ENCODE results near the gene ARHGAP24. TPM values are rescaled to one million over a fixed set of nuclear protein-coding genes. Genes with fewer than 3 reads are reported as not detected.
A peak's percentile ranks its signal among the peaks of the same experiment; 100 is the strongest.

The ARHGAP24 gene
- polyA plus RNA-seq, 1 of the 3 experiments (the other 2 are of a cell fraction): 1.4 TPM

DNA sequence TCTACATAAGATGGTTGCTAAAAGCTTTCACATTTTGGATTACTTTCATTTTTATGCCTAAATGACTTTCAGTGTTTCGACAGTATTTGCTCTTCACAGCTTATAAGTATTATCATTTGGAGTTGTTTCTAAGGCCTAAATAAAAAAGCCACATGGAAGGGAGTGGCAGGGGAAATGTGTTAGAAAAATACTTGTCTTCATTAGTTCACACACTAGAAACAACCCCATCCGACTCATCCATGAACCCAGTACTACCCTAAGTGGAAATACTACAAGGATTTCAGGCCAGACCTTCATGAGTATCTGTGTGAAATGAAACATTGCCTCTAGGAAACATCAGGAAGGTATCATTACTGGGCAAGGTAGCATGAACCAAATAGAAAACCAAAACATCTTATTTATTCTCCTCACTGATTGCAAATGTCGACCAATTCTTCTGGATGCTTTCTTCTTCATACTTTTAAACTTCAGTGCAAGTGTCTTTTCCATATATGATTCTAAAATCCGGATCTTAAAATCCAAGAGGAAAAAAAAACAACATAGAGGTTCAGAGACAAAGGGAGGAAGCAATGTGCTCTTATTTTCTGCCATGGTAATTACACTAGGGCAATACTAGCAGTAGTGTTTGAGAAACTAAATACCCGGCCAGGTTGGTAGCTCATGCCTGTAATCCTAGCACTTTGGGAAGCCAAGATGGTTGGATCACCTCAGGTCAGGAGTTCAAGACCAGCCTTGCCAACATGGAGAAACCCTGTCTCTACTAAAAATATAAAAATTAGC is 349.4 kb downstream of the ARHGAP24 start:
- Histone ChIP-seq H3K4me3 (ENCODE audit: low read depth in 2 of 2, low read length in 1 of 2) (no peak overlapping the region), H3F3A (replicated peaks; ENCODE audit: insufficient read depth) (peaks cover 4% of the 10 kb centered on the region), H3K9me2 (no peaks in the 10 kb centered on the region), H3K9me3 (no peaks in the 10 kb centered on the region), H3K27me3 (ENCODE audit: insufficient read depth) (no peaks in the 10 kb centered on the region), H3K27ac (ENCODE audit: low read depth in 2 of 2, low read length in 1 of 2) (no peak overlapping the region; a peak in 1 of 4 replicates), H3K36me3 (replicated peaks in 1 of 2; ENCODE audit: control insufficient read depth in 1 of 2, insufficient read depth in 2 of 2, low read length in 1 of 2) (no peaks in the 10 kb centered on the region), H3K4me2 (peak overlapping the region; percentile 10; the same call in 1 of the 2 replicates), H4K20me1 (ENCODE audit: insufficient read depth) (no peaks in the 10 kb centered on the region), H3K9ac (no peak overlapping the region), H2AFZ (ENCODE audit: low read depth) (0 out of 2 replicates have a peak overlapping the region, but pooled peaks have one; percentile 20), H3K79me2 (ENCODE audit: insufficient read depth) (no peaks in the 10 kb centered on the region; the same call in 1 of the 2 replicates), H3K4me1 (ENCODE audit: control insufficient read depth in 1 of 2, insufficient read depth in 2 of 2, low read depth in 1 of 2, low read length in 1 of 2) (peaks cover 9 to 19% of the 10 kb centered on the region in 2 experiments; a peak in 3 of 4 replicates)
- 75% methylated on average over 5 of the region's 5 CpGs for WGBS (ENCODE audit: low lambda C conversion rate)
- ChIA-PET CTCF (interaction anchor here (0.7 to 4.6 kb wide), 3 partner anchors 11 to 36 kb away, joined by 3 to 28 read pairs (median 3); no protein-coding TSS in a partner anchor), POLR2A (no interaction called here)
- TF ChIP-seq NFIC (IDR thresholded peaks at IDR 0.05; ENCODE audit: borderline replicate concordance) (no peak), RAD21 (IDR thresholded peaks at IDR 0.05; ENCODE audit: low read length) (no peak), RXRA (IDR thresholded peaks at IDR 0.05; ENCODE audit: borderline replicate concordance, low read depth) (no peak), POLR2AphosphoS5 (IDR thresholded peaks at IDR 0.05; ENCODE audit: low read depth, low read length) (no peak), GATA2 (CRISPR knock-in tag; IDR thresholded peaks at IDR 0.05) (no peak), SIN3A (IDR thresholded peaks at IDR 0.05; ENCODE audit: borderline replicate concordance, low read depth, low read length) (no peak), RFX5 (IDR thresholded peaks at IDR 0.05; ENCODE audit: low read length) (no peak), MXI1 (IDR thresholded peaks at IDR 0.05; ENCODE audit: low read depth, low read length) (no peak), GABPA (IDR thresholded peaks at IDR 0.05; ENCODE audit: low read depth) (no peak), TEAD4 (IDR thresholded peaks at IDR 0.05; ENCODE audit: borderline replicate concordance, insufficient read depth) (no peak)
- TF ChIP-seq, protein P1, sequence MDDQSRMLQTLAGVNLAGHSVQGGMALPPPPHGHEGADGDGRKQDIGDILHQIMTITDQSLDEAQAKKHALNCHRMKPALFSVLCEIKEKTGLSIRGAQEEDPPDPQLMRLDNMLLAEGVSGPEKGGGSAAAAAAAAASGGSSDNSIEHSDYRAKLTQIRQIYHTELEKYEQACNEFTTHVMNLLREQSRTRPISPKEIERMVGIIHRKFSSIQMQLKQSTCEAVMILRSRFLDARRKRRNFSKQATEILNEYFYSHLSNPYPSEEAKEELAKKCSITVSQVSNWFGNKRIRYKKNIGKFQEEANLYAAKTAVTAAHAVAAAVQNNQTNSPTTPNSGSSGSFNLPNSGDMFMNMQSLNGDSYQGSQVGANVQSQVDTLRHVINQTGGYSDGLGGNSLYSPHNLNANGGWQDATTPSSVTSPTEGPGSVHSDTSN (IDR thresholded peaks at IDR 0.05): no peak
- DNase-seq: no peak

DNA sequence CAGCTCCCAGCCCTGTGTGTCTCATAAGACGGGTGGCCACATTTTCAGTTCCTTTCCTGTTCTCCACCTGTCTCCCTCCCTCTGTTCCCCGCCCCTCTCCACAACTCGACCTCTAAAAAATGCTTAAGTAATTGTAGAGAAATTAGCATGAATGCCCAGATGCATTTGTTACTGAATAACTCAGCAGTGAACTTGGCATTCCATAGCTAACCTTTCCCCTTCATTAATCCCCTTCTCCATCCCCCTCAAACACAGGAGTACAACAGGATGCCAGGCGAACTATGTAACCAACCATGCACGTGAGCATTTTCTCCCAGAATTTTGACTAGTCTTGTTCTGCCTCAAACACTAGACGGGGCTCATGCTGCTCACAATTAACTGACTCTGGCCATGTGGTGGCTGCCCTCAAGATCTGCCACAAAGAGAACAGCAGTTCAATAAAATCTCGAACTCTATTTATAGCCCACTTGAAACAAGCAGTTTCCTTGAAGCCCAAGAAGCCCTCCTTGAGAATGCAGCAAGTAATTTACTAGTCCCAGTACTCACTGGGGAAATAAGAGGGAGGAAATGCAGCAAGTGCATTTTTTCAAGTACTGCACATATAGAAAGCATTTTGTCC is 351.2 kb downstream of the ARHGAP24 start:
- no peaks in the 10 kb centered on the region for H3K36me3 ChIP-seq (replicated peaks in 1 of 2; ENCODE audit: control insufficient read depth in 1 of 2, insufficient read depth in 2 of 2, low read length in 1 of 2)
- peak overlapping the region in 1 of 2 experiments; percentile 20; a peak in 1 of 4 replicates for H3K27ac ChIP-seq (ENCODE audit: low read depth in 2 of 2, low read length in 1 of 2)
- no peaks in the 10 kb centered on the region for H3K9me2 ChIP-seq
- H3K9ac ChIP-seq: no peak overlapping the region
- H3F3A ChIP-seq (replicated peaks; ENCODE audit: insufficient read depth): peaks cover 4% of the 10 kb centered on the region
- 71% methylated on average over 7 of the region's 7 CpGs for WGBS (ENCODE audit: low lambda C conversion rate)
- no peaks in the 10 kb centered on the region for H3K27me3 ChIP-seq (ENCODE audit: insufficient read depth)
- no peak overlapping the region for H2AFZ ChIP-seq (ENCODE audit: low read depth)
- no peaks in the 10 kb centered on the region for H3K9me3 ChIP-seq
- peaks cover 9 to 19% of the 10 kb centered on the region in 2 experiments; a peak in 3 of 4 replicates for H3K4me1 ChIP-seq (ENCODE audit: control insufficient read depth in 1 of 2, insufficient read depth in 2 of 2, low read depth in 1 of 2, low read length in 1 of 2)
- ChIA-PET CTCF (interaction anchor here (1.2 to 4.6 kb wide), 3 partner anchors 29 to 218 kb away, joined by 3 to 28 read pairs (median 3); no protein-coding TSS in a partner anchor), POLR2A (no interaction called here)
- no peak overlapping the region for H3K4me3 ChIP-seq (ENCODE audit: low read depth in 2 of 2, low read length in 1 of 2)
- no peaks in the 10 kb centered on the region for H4K20me1 ChIP-seq (ENCODE audit: insufficient read depth)
- H3K79me2 ChIP-seq (ENCODE audit: insufficient read depth): no peaks in the 10 kb centered on the region; the same call in 1 of the 2 replicates
- DNase-seq: peak; percentile 8
- no peak overlapping the region for H3K4me2 ChIP-seq
- TF ChIP-seq EZH2phosphoT487 (IDR thresholded peaks at IDR 0.05; ENCODE audit: borderline replicate concordance, low read depth) (no peak), RAD21 (IDR thresholded peaks at IDR 0.05; ENCODE audit: low read length) (peak; percentile 22; the same call in 1 of the 2 replicates)

All from SK-N-SH (cell line).